Medulla oblongata (tissue), 1 donor: ENCODE data around the gene GPRIN2.
"Not testable (repeated sequence)": the region's sequence is repeated elsewhere in the genome, so short reads cannot be mapped to it uniquely, and the experiment has no call there.

ENCODE experiments used
- DNase-seq: peaks from one replicate; pipeline ENCODE4 v3.0.0-alpha.2; 2015; ENCODE audit errors: extremely low spot score

GPRIN2 gene

GRCh38 chr10:46537309-46537708, 19.1 kb downstream of the GPRIN2 start:
- no peak for DNase-seq

- no peak for DNase-seq
Observed at GRCh38 chr10:46536781-46537180, 19.7 kb downstream of the GPRIN2 start.

GRCh38 chr10:46536171-46536570, 20.3 kb downstream of the GPRIN2 start:
- DNase-seq, result no peak

GRCh38 chr10:46534828-46535524, 21.5 kb downstream of the GPRIN2 start:
- DNase-seq, result no peak

GRCh38 chr10:46532256-46532655, 24.2 kb downstream of the GPRIN2 start:
- DNase-seq, result not testable (repeated sequence)

GRCh38 chr10:46530249-46531186, 25.9 kb downstream of the GPRIN2 start:
- no peak for DNase-seq

- not testable (repeated sequence) for DNase-seq
Observed at GRCh38 chr10:46529742-46530141, 26.7 kb downstream of the GPRIN2 start.

- DNase-seq, result no peak
Observed at GRCh38 chr10:46528675-46529615, 27.5 kb downstream of the GPRIN2 start.

GRCh38 chr10:46528171-46528671, 28.2 kb downstream of the GPRIN2 start:
- DNase-seq, result no peak

GRCh38 chr10:46527241-46527811, 29.1 kb downstream of the GPRIN2 start:
- DNase-seq, result no peak

- no peak for DNase-seq
Observed at GRCh38 chr10:46526682-46527038, 29.8 kb downstream of the GPRIN2 start.

GRCh38 chr10:46525824-46526681, 30.4 kb downstream of the GPRIN2 start:
- no peak for DNase-seq

GRCh38 chr10:46525177-46525823, 31.2 kb downstream of the GPRIN2 start:
- DNase-seq, result no peak

GRCh38 chr10:46524472-46525176, 31.8 kb downstream of the GPRIN2 start:
- no peak for DNase-seq

GRCh38 chr10:46523962-46524471, 32.4 kb downstream of the GPRIN2 start:
- no peak for DNase-seq

- no peak for DNase-seq
Observed at GRCh38 chr10:46523119-46523961, 33.1 kb downstream of the GPRIN2 start.

GRCh38 chr10:46522295-46523118, 34.0 kb downstream of the GPRIN2 start:
- no peak for DNase-seq
